Measurements from ENCODE around the gene NKPD1. TPM values are rescaled to one million over a fixed set of nuclear protein-coding genes. Genes with fewer than 3 reads are reported as not detected.

The NKPD1 gene
- total RNA-seq, 2 donors from 2014 or later, result 0.16 to 0.22 TPM

GRCh38 chr19:45147835-45148676 lies 12.7 kb downstream of the NKPD1 start:
- peaks cover 22% of the 10 kb centered on the region for H3K36me3 ChIP-seq
- TF ChIP-seq CTCF (IDR thresholded peaks at IDR 0.05), result no peak

GRCh38 chr19:45146741-45147205 lies 14.0 kb downstream of the NKPD1 start:
- no peak for TF ChIP-seq CTCF (IDR thresholded peaks at IDR 0.05)
- DNase-seq (ENCODE audit: low spot score), result no peak
- Histone ChIP-seq H3K36me3 (peaks cover 29% of the 10 kb centered on the region), H3K4me1 (peaks cover 0 to 1% of the 10 kb centered on the region in 2 donors), H3K27me3 (peaks cover 0 to 3% of the 10 kb centered on the region in 2 donors), H3K9me3 (no peaks in the 10 kb centered on the region), H3K27ac (no peak overlapping the region), H3K4me3 (no peak overlapping the region)

More at GRCh38 chr19:45147835-45148676, 12.7 kb downstream of the NKPD1 start:
- Histone ChIP-seq H3K27me3 (peaks cover 0 to 11% of the 10 kb centered on the region in 2 donors), H3K27ac (no peak overlapping the region), H3K4me1 (peaks cover 0 to 14% of the 10 kb centered on the region in 2 donors), H3K9me3 (no peaks in the 10 kb centered on the region), H3K4me3 (no peak overlapping the region)
- DNase-seq (ENCODE audit: low spot score), result no peak

- peaks cover 34% of the 10 kb centered on the region for H3K36me3 ChIP-seq
- TF ChIP-seq CTCF (IDR thresholded peaks at IDR 0.05), result no peak
Measured at GRCh38 chr19:45146251-45146650, 14.5 kb downstream of the NKPD1 start.

GRCh38 chr19:45145270-45146189 lies 15.3 kb downstream of the NKPD1 start:
- H3K27ac ChIP-seq, result no peak overlapping the region
- DNase-seq (ENCODE audit: low spot score), result no peak
- no peak overlapping the region for H3K4me3 ChIP-seq
- no peak for TF ChIP-seq CTCF (IDR thresholded peaks at IDR 0.05)
- H3K9me3 ChIP-seq, result no peaks in the 10 kb centered on the region
- no peaks in the 10 kb centered on the region for H3K27me3 ChIP-seq
- no peaks in the 10 kb centered on the region for H3K4me1 ChIP-seq
- H3K36me3 ChIP-seq, result peaks cover 40% of the 10 kb centered on the region

More at GRCh38 chr19:45146251-45146650, 14.5 kb downstream of the NKPD1 start:
- no peaks in the 10 kb centered on the region for H3K4me1 ChIP-seq
- no peak overlapping the region for H3K4me3 ChIP-seq
- no peak overlapping the region for H3K27ac ChIP-seq
- no peaks in the 10 kb centered on the region for H3K27me3 ChIP-seq
- DNase-seq (ENCODE audit: low spot score), result no peak
- no peaks in the 10 kb centered on the region for H3K9me3 ChIP-seq

- Histone ChIP-seq H3K4me1 (no peaks in the 10 kb centered on the region), H3K4me3 (no peak overlapping the region), H3K27me3 (no peaks in the 10 kb centered on the region), H3K36me3 (peaks cover 40% of the 10 kb centered on the region), H3K27ac (no peak overlapping the region), H3K9me3 (no peaks in the 10 kb centered on the region)
- DNase-seq (ENCODE audit: low spot score), result no peak
- TF ChIP-seq CTCF (IDR thresholded peaks at IDR 0.05), result no peak
Measured at GRCh38 chr19:45144431-45145269, 16.1 kb downstream of the NKPD1 start.

Data from right atrium auricular region (tissue), 2 donors.